HG03066 (cell line): ENCODE results near the gene UBASH3A.

Experiments
- ATAC-seq: cut with Tn5 transposase; IDR thresholded peaks from one replicate; pipeline ENCODE4 v1.9.1; 2021; ENCODE audit warnings: low read depth; ENCODE audit not compliant: unreplicated experiment

UBASH3A gene

DNA sequence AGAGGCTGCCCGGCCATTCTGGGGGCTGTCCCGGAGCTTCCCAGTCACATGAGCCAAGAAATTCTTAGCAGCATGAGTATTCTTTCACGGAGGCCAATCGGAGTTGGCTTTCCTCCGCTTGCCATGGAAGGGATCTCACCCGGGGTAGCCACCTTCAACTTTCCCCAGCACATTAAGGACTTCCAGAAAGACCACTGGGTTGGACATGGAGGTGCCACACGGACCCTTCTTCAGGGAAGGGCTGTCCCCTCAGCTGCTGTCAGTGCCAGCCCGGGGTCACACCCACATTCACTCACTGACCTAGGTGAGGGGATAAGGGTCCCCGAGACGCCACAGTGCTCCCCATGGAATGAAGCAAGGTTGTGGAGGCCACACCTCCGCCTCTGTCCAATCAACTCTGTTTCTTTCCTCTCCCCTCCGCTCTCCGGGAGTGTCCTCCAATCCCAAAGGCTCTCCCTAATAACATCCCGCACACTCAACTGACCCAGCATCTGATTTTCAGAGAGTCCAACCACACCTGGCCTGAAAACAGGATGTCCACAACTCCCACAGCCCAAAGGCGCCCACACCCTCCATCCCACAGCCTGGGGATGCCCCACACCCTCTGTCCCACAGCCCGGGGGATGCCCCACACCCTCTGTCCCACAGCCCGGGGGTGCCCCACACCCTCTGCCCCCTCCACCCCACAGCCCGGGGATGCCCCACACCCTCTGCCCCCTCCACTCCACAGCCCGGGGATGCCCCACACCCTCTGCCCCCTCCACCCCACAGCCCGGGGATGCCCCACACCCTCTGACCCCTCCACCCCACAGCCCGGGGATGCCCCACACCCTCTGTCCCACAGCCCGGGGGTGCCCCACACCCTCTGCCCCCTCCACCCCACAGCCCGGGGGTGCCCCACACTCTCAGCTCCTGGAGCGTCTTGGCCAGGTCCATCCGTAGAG, 73.0 kb downstream of the UBASH3A start:
- no peak for ATAC-seq

DNA sequence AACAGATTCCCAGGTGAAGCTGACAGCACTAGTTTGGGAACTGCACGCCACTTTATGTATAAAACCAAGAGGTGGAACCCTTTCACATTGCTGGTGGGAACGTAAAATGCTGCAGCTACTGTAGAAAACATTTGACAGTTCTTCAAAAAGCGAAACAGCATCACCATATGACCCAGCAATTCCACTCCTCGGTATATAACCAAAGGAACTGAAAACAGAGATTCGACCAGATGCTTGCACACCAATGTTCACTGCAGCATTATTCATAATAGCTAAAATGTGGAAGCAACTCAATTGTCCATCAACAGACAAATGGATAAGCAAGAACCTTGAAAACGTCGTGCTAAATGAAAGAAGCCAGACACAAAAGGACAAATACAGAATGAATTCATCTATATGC, 74.8 kb downstream of the UBASH3A start:
- no peak for ATAC-seq

DNA sequence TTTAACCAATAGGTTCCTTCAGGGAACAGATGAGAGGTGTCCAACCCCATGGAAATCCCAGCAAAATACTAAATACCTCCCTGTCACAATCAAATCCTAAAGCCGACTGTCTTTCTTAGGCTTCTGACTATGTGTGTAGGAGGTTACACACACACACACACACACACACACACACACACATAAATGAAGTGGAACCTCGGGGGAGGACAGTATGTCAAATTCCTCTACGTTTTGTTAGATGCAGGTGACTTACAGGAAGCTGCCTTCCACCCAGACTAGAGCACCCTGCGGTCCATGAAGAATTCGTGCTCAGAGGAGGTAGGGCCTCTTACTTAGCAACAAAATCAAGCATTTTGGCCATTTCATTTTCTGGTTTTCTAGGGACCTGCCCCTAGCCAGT, 75.9 kb downstream of the UBASH3A start:
- no peak for ATAC-seq

DNA sequence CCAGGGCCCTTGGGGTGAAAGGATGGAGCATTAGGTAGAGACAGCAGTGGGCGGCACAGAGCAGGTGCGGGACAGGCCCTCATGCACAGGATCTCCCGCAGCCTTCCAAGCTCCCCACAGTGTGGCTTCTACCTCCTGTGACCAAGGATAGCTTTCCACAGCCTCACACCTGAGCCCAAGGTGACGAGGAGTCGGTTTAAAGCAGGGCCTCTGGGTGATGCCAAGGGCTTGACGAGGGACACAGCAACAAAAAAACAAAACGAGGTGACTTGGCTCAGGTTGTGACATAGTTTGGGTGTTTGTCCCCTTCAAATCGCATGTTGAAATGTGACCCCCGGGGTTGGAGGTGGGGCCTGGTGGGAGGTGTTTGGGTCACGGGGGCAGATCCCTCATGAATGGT, 77.0 kb downstream of the UBASH3A start:
- no peak for ATAC-seq

DNA sequence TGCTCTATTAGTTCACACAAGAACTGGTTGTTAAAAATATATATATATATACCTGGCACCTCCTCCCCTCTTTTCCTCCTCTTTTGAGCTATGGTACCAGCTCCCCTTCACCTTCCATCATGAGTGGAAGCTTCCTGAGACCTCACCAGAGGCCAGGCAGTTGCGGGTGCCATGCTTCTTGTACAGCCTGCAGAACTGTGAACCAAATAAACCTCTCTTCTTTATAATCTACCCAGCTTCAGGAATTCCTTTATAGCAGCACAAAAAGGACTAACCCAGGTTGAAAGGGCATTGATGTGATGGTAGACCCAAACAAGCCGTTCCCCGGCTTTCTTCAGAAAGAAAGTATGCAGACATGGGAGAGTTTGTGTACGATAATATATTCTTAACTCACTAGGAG, 77.5 kb downstream of the UBASH3A start:
- no peak for ATAC-seq

DNA sequence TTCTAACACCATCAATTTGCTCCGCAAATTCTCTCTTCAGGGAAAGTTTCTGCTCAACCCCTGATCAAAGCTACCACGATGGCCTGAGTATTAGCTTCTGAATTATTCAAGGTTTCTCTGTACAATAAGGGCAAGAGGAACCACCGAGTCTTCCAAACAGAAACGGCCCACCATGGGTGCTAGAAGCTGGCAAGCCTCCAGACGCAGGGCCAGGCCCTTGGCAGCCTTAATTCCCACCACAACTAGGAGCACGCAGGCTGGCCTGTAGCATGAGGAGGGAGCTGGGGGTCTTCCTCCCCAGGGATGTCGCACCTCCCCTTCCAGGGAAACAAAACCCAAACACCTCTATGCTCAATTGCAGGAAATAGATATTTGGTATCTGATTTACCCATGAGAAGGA, 81.3 kb downstream of the UBASH3A start:
- no peak for ATAC-seq

DNA sequence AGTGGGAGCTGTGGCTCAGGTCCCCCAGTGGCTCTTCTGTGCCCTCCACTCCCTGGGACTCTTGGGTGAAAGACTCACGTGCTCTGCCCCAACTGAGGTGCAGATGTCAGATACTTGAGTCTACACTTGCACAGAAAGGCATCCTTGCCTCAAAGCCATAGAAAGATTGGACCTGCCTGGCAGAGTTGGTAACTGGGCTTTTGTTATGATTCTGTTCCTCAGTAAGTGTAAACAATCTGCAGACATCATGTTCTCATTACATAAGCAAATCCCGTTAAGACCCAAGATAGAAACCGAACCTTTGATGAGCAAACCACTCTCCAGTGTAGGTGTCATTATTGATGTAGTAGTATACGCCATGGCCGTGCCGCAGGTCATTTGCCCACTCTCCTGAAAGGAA, 82.4 kb downstream of the UBASH3A start:
- no peak for ATAC-seq

DNA sequence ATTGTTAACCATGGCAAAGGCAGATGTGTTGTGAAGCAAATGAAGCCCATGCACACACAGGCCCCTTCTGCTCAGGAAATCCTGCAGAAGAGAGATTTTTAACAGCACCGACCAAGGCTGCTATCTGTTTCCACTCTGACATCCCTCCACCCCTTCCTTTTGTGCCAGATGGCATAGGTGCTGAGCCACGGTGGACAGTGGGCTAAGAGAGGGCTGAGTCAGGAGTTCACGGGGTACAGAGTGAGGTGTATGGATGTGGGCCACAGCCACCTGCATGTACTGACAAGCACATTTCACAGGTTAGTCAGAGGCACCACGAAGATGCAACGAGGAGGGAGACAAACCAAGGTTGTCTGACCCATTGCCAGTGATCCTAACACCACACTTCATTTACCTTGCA, 82.8 kb downstream of the UBASH3A start:
- no peak for ATAC-seq

DNA sequence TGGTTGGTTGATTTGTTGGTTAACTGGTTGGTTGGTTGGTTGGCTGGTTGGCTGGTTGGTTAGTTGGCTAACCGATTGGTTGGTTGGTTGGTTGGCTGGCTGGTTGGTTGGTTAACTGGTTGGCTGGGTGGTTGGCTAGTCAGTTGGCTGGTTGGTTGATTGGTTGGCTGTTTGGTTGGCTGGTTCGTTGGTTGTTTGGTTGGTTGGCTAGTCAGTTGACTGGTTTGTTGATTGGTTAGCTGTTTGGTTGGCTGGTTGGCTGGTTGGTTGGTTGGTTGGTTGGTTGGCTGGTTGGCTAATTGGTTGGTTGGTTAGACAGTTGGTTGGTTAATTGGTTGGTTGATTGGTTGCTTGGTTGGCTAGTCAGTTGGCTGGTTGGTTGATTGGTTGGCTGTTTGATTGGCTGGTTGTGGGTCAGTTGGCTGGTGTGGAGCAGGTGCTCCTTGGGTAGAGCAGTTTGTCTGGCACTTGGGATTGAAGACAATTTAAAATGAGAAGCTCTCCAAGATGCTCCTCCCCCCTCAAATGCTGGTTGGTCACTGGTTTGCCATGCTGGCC, 85.4 kb downstream of the UBASH3A start:
- ATAC-seq: no peak

DNA sequence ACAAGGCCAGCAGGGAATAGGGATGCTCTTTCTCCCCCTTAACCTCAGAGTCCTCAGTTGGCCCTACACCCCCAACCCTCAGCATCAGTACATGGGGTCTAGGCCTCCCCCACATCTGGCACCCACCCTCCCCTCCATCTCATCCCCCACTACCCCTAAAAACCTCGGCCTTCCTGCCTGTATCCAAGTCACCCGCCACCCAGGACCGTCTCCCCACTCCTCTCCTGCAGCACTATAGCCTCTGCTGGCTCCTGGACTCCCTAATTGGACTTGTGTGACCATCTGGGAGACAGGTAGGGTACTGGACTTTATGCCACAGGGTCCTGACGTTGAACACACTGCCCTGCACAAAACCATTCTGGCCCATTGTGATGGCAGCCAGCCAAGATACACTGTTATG, 86.3 kb downstream of the UBASH3A start:
- no peak for ATAC-seq

DNA sequence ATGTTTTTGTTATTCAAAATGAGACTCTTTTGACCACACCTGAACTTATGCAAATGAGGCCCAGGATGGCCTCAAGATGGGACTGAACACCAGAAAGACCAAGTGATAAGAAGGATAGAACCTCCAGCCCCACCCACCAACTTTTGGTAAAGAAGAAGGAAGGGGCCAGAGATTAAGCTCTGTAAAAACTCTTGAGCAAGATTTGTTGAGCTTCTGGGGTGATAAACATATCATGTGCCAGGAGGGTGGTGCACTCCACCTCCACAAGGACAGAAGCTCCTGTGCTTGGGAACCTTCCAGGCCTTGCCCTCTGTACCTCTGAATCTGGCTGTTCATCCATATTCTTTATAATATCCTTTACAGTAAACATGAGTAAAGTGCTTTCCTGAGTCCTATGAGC, 87.0 kb downstream of the UBASH3A start:
- ATAC-seq: no peak

DNA sequence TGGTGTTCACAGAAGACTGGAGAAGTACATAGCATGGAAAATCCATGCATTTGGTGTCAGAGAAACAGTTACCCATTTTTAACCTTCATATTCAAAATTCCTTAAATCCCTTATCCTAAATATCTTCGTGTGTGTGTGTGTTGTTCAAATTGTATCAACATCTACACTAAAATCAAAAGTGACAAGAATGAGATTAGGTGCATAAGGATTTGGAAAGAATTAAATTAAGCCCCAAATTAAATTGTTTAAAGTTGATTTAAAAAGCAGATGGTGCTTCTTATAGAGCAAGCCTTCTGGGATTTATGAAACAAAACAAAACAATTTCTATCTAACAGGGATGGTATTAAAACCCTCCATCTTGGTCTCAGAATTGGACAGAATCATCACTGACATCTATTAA, 87.6 kb downstream of the UBASH3A start:
- ATAC-seq: no peak

DNA sequence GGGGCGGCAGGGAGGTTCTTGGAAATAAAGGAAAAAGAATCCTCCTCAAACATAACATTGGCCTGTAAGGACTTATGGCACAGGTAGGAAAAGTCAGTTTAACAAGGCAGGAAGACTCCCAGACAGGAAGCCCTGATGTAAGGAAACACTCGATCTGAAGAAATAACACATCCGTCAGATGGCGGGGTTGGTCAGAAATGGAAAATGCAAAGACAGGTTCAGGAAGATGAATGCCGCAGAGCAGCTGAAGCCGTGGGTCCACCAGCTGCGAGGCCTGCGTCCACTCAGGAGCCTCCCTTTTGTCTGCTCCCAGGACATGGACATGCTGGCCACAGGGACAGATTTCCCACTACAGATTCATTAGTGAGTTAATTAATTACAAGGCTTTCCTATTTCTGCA, 88.5 kb downstream of the UBASH3A start:
- no peak for ATAC-seq

DNA sequence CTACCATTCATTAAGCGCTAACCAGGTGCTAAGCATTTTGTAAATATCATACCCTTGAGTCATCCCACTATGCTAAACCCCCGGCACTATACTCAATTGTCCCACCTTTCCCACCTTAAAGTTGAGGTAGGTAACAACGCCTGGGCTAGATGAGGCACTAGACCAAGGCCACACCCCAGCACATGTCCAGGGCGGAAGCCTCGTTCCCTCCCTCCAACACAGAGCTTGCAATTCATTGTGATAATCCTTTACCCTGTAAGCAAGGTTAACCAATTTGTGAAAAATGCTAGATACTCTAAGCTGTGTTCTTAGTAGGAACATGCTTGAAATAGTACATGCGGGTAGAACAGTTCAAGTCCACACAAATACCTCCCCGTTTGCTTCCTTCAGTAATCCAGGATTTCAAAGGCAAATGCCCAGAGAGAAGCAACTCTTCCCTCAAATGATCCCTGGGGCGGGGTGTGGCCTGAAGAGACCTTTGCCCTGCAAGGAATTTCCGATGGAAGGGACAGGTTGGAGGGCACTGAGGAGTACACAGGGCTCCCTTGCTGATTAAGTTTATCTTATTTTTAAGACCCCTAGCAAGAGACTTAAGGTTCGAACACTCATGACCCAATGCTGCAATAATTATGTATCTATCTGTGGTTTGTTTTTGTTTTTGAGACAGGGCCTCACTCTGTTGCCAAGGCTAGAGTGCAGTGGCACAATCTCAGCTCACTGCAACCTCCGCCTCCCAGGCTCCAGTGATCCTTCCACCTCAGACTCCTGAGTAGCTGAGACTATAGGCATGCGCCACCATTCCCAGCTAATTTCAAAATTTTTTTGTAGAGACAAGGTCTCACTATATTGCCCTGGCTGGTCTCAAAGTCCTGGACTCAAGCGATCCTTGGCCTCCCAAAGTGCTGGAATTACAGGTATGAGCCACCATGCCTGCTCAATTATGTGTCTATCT, 89.7 kb downstream of the UBASH3A start:
- no peak for ATAC-seq

DNA sequence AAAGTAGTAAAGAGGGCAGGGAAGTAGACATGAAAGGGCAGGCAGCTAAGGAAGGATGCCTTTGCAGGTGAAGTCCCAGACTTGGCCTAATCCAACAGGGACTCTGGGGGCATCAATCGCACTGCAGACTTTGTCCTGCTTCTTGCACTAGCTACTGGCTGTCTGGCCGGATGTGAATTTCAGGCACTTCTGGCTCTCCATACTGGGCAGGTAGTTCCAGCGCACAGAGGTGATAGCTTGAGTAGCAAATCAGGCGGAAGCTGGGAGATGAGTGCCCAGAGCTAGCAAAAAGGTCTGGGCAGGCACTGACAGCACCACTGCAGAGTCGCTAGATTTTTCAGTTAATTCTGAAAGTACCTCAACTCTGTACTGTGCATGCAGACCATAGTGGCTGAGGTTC, 91.3 kb downstream of the UBASH3A start:
- no peak for ATAC-seq

DNA sequence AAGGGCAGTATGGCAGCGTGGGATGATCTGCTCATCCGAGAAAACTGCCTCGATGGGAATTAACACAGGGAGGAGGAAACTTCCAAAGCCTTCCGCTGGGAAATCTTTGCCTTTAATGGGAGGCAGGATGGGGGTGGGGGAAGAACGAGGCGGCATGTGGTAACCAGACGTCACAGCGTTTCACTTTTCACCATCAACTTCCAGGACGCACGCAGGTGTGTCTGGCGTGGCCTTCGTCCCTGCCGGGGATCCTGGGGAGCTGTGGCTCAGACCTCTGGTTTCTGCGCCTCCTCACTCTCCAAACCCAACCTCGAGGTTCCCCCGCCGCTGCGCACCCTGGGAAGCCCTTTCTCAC, 92.0 kb downstream of the UBASH3A start:
- no peak for ATAC-seq

DNA sequence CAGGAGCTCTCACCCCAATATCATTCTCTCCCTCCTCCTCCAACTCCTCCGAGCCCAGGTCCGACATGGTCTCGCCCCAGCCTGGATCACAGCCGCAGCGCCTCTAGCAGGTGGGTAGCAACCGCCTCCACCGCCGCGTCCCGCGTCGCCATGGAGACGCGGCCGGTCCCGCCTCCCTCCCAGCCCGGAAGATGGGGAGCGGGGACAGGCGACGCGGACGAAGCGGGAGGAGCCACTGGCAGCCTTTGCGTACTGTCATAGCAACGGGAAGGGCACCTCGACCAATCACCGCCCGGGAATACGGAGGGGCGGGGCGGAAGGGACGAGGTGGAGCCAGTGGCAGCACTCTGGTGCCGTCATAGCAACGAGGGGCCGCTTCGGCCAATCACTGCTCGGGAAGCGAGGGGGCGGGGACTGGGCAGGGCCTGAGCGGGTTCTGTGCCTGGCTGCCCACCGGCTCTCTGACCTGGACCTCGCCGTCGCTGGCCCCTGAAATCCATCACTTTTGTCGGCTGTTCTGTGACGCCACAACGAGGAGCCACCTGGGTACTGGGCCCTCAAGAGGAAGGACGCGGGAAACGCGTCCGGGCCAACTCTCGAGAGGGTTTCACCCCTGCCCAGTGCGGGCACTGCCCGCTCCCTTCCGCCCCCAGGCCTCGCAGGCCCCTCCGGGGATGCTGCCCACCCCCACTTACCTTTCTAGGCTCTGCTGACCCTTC, 92.6 kb downstream of the UBASH3A start, which contains the start of gene RSPH1:
Gene RSPH1, minus strand, starts transcription at position 105 of the 719 bp plus-strand sequence. Its CDS starts 38 bp downstream, at position 67.
- ATAC-seq: peak; percentile 98

DNA sequence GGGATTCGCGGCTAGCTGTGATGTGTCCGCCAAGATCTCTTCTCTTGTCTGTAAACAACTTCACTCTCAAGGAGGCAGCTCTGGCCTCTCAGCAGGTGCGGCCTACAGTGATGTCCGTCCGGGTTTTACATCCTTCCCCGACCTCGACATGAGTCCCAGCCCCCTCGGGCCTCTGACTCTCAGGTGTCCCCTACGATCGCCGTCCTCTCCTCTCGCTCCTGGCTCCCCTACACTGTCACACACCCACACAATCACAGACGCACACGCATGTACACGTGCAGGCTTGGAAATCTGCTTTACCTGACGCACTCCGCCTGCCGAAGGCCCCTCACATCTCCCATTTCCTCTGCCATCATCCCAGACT, 93.1 kb downstream of the UBASH3A start:
- ATAC-seq: no peak
